Measurements from ENCODE around the gene ECI1. TPM values are rescaled to one million over a fixed set of nuclear protein-coding genes. Genes with fewer than 3 reads are reported as not detected.
A peak's percentile ranks its signal among the peaks of the same experiment; 100 is the strongest.
"Not testable (repeated sequence)": the region's sequence is repeated elsewhere in the genome, so short reads cannot be mapped to it uniquely, and the experiment has no call there.

The ECI1 gene
- total RNA-seq, 1 experiment from 2014 or later: 36.5 TPM

DNA sequence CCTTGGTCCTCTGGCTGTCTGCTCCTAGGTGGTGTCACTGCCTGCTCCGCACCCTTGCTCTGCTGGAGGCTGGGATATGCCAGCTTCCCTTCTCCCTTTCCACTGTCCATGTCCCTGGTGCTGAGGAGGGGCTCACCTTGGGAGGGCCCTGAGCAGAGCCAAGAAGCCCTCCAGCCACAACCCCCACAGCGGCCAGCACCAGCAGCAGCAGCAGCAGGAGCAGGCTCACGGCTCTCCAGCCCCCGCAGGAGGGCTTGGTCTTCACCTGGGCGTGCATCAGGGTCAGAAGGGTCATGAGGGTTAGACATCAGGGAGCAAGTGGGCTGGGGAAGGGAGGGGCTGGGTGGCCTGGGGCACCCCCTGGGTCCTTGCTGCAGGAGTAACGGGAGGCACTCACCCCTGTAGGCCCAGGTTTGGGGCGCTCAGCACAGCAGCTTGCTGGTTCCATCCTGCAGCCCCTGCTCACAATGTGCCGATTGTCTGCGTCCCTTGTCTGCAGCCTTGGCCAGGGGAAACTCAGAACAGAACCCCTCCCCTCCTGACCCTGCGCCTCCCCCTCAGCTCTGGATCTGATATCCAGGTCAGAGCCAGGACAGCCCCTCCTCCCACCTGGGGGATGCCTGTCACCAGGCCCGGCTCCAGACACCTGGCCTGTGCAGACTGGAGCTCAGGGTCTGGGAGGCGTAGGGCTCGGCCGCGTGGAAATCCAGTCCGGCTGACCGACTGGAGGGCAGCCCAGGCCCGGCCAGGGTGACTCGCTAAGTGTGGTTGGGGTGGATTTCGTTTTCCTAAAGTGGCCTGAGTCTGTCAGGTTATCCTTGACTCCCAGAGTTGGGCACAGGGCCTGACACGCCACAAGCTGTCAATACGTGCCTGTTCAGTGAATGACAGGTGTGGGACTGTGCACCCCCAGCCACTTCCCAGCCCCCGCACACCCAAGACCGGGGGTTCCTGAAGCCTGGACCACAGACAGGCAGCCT is 40.7 kb downstream of the ECI1 start, which contains the start of gene BRICD5:
BRICD5 (minus strand) TSS at position 478 of the 980 bp plus-strand sequence; CDS start at position 448, 30 bp downstream.
- DNase-seq (ENCODE audit: low read depth): no peak

DNA sequence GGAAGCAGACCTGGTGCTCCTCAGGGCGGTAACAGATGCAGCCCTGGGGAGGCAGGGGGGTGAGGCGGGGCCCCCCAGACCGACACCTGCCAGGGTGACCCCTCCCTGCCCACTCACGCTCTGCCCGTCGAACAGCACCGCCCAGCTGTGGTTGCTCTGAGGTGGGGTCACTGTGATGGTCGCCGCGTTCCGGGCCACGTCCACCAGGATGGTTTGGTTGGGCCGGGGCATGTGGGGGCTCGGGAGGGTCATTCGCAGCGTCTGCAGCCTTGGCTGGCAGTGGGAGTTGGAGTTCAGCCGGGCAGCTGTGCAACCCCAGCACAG is 41.4 kb downstream of the ECI1 start:
- no peak for DNase-seq (ENCODE audit: low read depth)

DNA sequence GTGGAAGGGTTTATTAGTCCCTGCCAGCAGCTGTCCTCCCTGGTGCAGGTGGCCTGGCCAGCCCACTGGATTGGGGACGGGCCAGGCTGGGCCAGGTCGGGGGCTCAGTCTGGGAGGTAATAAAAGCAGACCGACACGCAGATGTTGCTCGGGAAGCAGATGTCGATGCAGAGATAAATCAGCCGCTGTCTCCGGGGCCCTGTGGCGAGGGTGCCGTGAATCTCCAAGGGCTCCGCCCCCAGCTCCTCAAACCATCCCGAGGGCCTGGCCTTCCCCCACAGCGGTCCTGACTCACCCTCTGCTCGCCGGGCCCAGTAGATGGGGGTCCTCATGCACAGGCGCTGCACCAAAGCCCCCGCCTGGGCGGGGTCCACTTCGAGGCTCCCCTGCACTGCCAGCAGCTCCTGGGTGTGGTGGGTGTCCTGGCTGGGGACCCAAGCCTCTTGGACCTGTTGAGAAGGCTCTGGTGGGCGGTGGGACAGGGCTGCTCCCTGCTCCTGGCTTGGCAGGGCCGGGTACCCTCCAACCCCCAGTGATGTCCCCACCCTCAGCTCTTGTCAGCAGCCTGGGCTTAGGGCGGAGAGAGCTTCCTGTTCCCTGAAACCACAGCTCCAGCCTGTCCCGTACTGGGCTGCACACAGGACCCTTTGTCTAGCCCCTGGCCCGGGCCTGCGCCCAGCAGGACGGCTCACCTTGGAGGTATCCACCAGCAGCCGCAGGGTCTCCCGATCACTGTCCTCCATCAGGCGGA is 42.0 kb downstream of the ECI1 start:
- no peak for DNase-seq (ENCODE audit: low read depth)

DNA sequence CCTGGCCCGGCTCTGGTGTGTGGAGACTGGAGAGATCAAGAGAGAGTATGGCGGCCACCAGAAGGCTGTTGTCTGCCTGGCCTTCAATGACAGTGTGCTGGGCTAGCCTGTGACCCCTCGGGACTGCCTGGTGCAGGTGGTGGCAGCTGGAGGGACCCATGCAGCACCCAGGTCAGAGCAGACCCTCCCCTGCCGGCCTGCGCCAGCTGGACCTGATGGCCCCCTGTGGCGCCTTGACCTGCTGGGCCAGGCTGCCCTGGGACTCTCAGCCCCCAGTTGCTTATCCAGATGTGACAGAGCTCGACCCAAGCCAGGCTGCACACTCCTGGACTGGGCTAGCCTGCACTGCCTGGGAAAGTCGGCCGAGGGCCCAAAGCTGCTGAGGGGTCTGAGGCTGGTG is 42.6 kb downstream of the ECI1 start:
- DNase-seq (ENCODE audit: low read depth): no peak

DNA sequence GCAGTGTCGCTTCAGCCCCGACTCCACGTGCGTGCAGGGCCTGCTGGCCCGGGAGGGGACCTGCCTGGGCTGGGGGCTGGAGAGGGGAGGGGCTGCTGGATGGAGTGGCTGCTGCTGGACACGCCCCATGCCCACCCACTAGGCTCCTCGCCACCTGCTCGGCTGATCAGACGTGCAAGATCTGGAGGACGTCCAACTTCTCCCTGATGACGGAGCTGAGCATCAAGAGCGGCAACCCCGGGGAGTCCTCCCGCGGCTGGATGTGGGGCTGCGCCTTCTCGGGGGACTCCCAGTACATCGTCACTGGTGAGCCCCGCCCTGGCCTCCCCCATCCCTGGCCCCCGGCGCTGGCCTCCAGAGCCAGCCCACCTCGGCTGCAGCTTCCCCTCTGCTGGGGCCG is 43.1 kb downstream of the ECI1 start:
- no peak for DNase-seq (ENCODE audit: low read depth)

DNA sequence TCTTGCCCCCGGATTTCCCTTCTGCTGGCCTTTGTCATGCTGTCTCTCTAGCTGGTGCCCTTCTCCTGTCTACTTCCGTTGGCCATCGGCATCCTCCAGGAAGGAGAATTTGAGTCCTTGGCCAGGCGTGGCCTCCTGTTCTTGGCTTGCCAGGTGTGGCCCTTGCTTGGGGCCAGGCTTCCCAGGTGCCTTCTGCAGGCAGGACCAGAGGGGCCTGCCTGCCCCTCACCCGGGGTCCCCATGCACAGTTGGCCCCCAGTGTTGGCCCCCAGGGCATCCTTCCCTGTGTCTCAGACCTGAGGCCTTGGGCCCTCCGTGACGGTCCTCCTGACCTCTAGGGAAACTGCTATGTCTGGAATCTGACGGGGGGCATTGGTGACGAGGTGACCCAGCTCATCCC is 43.5 kb downstream of the ECI1 start:
- no peak for DNase-seq (ENCODE audit: low read depth)

DNA sequence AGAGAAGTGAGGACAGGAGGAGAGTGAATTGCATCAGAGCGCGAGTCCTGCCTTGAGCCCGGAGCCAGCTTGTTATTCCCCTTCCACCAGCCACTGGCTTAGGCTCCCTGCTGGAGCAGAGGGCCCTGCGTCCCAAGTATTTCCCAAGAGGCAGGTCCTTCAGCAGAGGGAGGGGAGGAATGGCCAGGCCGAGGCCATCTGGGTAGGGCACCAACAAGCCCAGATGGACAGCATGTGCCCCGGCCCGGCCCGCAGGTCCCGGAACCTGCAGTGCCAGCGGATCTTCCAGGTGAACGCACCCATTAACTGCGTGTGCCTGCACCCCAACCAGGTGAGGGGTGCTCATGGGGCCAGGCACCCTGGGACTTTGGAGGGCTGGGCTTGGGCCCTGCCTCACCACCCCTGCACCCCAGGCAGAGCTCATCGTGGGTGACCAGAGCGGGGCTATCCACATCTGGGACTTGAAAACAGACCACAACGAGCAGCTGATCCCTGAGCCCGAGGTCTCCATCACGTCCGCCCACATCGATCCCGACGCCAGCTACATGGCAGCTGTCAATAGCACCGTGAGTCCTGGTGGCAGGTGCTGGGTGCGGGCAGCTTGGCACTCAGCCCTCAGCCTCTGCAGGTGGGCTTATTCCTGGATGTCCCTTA is 44.5 kb downstream of the ECI1 start:
- DNase-seq (ENCODE audit: low read depth): no peak

DNA sequence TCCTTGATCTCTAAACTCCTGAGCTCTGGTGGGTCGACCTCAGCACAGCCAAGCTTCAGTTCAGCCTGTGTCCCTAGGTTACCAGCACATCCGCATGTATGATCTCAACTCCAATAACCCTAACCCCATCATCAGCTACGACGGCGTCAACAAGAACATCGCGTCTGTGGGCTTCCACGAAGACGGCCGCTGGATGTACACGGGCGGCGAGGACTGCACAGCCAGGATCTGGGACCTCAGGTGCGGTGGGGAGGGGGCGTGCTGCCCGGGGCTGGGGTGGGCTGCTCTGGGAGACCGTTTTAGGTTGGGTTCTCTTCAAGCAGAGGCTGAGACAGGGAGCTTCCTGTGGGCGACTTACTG is 45.0 kb downstream of the ECI1 start:
- DNase-seq (ENCODE audit: low read depth): no peak

DNA sequence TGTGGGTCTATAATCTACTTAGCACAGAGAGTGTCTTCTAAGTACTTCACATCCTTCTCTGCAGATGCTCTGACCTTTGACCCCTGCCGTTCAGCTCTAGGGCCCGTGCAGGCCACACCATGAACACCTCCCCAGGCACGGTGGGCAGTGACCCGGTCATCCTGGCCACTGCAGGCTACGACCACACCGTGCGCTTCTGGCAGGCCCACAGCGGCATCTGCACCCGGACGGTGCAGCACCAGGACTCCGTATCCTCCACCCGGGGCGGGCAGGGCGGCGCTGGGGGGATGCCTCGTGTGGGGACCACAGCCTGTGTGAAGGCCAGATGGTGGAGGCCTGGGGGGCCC is 45.4 kb downstream of the ECI1 start:
- DNase-seq (ENCODE audit: low read depth): no peak

DNA sequence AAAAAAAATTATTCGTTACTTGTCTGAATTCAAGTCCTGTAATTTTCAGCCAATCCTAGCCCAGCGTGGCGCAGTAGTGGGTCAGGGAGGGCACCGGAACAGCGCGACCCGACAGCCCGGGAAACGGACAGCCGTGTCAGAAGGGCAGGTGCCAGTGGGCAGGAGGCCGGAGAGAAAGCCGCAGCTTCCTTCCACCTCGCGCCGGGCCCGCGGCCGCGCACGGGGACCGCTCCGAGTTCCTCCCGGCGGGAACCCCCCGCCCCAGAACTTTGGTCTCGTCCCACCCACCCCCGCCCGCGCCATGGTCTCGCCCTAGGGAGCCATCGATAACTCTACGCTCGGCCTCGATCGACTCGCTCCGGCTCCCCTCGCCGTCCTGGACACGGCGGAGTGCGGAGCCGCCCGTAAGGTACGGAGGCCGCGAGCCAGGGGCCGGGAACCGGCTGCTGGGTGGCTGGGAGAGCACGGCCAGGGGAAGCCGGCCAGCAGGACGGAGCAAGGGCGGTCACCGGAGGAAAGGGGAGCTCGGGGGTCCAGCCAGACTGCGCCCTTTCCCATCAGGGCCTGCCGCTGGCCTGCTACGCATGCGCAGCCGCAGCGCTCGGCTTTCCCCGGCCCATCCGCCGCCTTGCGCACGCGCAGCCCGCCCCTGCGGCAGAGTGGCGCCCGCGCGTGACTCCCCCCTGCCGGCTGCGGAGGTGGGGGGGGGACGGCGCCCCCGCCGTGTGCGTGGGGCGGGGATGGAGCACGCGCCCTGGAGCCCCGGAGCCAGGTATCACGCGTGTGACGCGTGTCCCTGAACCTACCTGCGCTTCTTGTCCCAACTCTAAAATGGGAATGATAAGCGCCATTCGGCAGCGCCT is 46.1 kb downstream of the ECI1 start, which contains the start of gene MLST8:
MLST8 (plus strand) TSS at position 351 of the 863 bp plus-strand sequence. CDS start 632 bp downstream, outside the sequence.
- DNase-seq (ENCODE audit: low read depth): peak; percentile 78

DNA sequence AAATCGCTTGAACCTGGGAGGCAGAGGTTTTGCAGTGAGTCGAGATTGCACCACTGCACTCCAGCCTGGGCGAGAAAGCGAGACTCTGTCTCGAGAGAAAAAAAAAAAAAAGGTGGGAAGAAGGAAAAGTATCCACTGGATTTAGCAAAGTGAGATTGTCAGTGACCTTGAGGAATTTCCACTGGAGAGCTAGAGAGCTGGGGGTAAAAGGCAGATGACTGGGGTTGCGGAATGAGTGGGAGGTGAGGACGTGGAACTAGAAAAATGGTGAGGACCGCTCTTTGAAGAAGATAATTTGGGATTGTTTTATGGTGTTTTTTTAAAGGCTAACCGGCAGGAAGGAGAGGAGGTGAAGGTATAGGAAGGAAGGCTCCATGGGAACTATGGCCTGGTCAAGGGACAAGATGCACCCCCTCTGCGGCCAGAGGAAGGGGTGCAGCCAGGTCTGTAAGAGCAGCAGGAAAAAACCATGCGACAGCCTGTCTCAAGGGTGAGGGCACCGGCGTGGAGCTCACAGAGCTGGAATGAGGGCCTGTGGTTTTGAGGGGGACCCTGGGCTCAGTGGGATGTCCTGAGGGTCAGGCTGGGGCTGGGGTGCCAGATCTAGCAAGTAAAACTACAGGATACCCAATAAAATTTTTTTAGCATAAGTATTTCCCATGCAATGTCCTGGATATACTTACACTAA is 46.8 kb downstream of the ECI1 start:
- no peak for DNase-seq (ENCODE audit: low read depth)

DNA sequence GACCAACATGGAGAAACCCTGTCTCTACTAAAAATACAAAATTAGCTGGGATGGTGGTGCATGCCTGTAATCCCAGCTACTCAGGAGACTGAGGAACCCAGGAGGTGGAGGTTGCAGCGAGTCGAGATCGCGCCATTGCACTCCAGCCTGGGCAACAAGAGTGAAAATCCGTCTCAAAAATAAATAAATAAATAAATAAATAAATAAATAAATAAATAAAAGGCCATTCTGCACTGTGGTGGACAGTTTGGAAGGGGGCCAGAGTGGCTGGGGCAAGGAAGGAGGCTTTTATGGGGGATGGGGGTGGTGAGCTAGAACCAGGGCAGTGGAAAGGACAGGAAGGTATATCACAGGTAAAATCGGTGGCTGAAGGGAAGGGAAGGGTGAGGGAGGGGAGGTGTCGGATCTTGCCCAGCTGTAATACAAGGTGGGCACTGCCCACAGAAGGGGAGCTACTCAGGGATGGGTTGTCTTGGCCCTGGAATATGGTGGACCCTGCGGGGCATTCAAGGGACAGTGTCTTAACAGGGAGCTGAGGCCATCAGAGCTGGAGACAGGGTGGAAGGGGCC is 48.2 kb downstream of the ECI1 start:
- not testable (repeated sequence) for DNase-seq (ENCODE audit: low read depth)

DNA sequence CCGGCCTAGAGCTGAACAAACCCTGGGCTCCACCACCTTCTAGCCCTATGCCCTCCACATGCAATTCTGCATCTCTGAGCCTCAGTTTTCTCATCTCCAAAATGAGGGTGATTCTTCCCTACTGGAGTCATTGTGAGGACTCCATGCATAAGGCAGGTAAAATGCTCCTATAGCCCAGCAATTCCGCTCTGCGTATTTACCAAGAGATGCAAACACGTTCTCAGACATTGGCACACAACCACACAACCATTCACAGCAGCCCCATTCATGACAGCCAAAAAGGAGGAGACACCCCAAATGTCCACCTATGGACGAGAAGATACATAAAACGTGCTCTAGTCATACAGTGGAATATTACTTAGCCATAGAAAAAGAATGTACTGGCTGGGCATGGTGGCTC is 51.1 kb downstream of the ECI1 start:
- no peak for DNase-seq (ENCODE audit: low read depth)

DNA sequence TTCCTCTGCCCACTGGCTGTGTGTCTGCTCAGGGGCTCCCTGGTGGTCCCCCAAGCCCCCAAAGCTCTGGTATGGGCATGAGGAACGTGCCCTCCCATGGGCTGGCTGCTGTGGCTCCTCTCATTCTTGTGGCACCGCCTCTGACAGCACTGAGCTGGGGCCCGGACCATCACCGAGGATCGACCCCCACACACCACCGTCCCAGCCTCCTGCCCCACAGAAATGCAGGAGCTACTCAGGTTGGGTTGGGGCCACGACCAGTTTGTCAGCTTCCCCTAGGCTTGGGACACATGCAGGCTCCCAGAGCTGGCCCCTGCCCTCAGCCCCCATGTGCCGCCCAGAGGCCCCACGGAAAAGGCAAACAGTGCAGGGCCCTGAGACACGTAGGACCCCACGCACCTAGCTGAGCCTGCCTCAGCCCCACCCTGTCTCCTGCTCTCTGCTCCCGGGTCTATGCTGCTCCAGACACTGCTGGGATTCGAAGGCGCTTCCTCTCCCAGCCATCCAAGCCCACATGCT is 51.7 kb downstream of the ECI1 start:
- no peak for DNase-seq (ENCODE audit: low read depth)

DNA sequence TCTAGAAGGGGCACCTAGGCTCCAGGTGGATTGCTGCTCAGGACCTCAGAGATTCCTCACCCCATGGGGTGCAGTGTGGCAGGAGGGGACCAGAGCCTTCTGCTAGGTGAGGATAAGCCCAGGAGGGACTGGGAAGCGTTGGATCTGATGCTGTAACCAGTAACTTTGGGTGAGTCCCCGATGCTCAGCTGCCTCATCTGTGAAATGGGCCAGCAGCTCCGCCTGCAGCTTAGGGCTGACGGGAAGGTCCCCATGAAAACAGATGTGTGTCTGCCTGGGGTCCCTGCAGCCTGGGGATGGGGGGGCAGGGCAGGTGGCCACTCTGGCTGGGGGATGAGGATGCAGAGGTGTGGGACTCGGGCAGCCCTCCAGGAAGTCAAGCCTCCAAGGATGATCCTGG is 52.3 kb downstream of the ECI1 start:
- DNase-seq (ENCODE audit: low read depth): no peak

DNA sequence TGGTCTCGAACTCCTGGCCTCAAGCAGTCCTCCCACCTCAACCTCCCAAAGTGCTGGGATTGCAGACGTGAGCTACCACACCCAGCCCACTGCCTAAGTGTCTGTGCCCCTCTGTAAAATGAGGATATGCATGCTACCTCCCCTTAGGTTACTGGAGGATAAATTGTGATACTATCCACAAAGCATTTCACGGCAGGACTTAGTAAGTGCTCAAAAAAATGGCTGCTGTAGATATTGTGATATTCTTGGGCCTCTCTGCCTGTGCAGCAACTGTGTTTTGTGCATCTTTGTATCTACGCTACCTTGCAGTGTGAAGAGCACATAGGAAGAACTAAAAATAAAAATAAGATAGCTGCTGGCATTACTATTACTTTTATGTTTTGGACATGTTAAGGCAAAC is 53.1 kb downstream of the ECI1 start:
- no peak for DNase-seq (ENCODE audit: low read depth)

DNA sequence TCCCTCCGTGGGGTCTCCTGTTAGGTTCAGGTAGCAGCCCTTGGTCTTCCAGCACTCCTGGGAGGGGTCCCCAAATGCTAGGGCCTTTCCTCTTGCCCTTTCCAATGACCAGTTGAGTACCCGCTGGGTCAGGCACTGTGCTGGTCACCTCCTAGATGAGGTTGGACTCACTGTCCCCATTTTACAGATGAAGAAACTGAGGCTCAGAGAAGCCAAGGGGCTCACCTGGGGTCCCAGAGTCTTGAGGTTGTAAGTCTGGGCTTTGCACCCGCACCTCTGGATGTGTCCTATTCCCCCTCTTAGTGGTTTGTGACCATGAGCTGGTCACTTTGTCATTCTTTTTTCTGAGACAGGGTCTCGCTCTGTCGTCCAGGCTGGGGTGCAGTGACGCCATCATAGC is 53.6 kb downstream of the ECI1 start:
- no peak for DNase-seq (ENCODE audit: low read depth)

DNA sequence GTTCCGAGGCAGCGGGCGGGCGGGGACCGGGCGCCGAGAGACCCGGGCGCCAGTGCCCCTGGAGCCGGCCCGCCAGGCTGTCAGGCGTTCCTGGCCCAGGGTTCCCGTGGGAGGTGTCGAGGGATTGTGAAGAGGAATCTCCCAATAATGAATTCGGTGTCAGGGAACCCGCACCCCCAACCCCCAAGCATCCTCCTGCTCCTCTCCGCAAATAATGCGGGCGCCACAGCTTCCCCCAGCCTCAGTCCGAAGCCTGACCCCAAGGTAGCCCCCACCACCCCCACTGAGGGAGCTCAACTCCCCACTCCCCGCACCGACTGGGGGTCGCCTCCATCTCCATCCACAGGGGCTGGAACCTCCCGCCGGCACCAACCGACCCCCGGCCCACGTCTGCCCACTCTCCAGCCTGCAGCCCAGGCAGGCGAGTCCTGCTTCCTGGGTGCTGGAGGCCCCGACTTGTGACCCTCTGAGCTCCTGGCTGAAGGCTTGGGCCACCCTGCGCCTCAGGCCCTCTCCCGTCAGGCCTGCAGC is 54.3 kb downstream of the ECI1 start:
- no peak for DNase-seq (ENCODE audit: low read depth)

DNA sequence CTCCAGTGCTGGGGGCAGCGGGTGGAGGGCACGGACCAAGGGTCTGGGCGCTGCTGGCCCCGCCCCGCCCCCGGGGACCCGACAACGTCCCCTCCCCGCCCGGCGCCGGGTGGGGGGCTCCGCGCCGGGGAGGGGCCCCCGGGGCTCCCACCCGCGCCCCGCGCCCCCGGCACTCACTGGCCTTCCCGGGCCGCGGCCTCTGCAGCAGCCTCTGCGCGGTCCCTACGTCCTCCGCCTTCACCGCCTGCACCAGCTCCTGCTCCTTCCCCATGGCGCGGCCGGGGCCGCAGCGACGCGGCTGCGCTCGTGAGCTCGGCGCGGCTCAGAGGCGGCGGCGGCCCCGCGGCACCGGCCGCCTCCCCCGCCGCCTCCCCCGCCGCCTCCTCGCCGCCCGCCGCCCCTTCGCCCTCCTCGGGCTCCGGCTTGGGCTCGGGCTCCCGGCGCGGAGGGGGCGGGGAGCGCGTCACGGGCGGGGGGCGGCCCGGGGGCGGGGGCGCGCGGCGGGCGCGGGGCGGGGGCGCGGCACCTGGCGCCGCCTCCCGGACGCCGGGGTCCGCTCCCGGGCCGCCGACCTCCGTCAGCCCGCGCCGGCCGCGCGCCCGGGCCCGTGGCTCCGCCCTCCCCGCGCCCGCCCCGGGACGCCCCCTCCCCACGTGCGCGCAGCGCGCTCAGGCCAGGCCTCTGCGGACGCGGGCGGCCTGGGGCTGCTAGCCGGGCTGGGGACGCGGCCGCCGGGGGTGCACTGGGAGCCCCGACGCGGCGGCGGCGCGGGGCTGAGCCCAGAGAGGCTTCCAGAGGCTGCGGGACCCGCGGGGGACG is 55.0 kb downstream of the ECI1 start, which contains the start of gene CASKIN1:
CASKIN1 (minus strand) TSS at position 444 of the 819 bp plus-strand sequence; CDS start at position 271, 173 bp downstream.
- no peak for DNase-seq (ENCODE audit: low read depth)
